GM23338 (cell line): ENCODE results near the gene WDR70.

Source experiments
- CREB1 ChIP-seq: fragments of 250-450 bp; sonication (Bioruptor Pico); IDR thresholded peaks from 2 replicates; pipeline ENCODE4 v1.5.0; 2020; ENCODE audit warnings: low read depth, mild to moderate bottlenecking, moderate library complexity
- CTCF ChIP-seq, 2 experiments: fragments of 200-600 bp in 1 of 2; sonication (generic) in 1 of 2; conservative IDR thresholded peaks; 2 replicates each; pipeline versions ENCODE4 v1.5.1 to v1.6.1; 2016 to 2017; ENCODE audit warnings: antibody characterized with exemption in 2 of 2, low read depth in 2 of 2, mild to moderate bottlenecking in 2 of 2, moderate library complexity in 1 of 2
- ETS1 ChIP-seq: IDR thresholded peaks from 2 replicates; pipeline ENCODE4 v1.6.1; 2016; ENCODE audit warnings: antibody characterized with exemption
- EZH2 ChIP-seq: fragments of 200-600 bp; sonication (generic); IDR thresholded peaks from one replicate; pipeline ENCODE4 v1.8.0; 2017; ENCODE audit warnings: antibody characterized with exemption, mild to moderate bottlenecking, low read depth; ENCODE audit not compliant: unreplicated experiment
- EZH2phosphoT487 ChIP-seq: fragments of 200-600 bp; sonication (generic); IDR thresholded peaks from one replicate; pipeline ENCODE4 v1.8.1; 2018; ENCODE audit warnings: antibody characterized with exemption; ENCODE audit not compliant: unreplicated experiment
- JUNB ChIP-seq: IDR thresholded peaks from one replicate; pipeline ENCODE4 v1.6.1; 2016; ENCODE audit warnings: antibody characterized with exemption; ENCODE audit not compliant: unreplicated experiment
- NANOG ChIP-seq: IDR thresholded peaks from 2 replicates; pipeline ENCODE4 v1.6.1; 2016; ENCODE audit warnings: antibody characterized with exemption, borderline replicate concordance
- POLR2AphosphoS5 ChIP-seq: IDR thresholded peaks from 2 replicates; pipeline ENCODE4 v1.6.1; 2016; ENCODE audit warnings: antibody characterized with exemption, low read depth
- REST ChIP-seq: IDR thresholded peaks from one replicate; pipeline ENCODE4 v1.6.1; 2018; ENCODE audit warnings: antibody characterized with exemption; ENCODE audit not compliant: unreplicated experiment
- STAT1 ChIP-seq: IDR thresholded peaks from one replicate; pipeline ENCODE4 v1.6.1; 2016; ENCODE audit warnings: antibody characterized with exemption; ENCODE audit not compliant: unreplicated experiment
- ZNF114 ChIP-seq: fragments of 250-450 bp; sonication (Bioruptor Pico); IDR thresholded peaks from 2 replicates; pipeline ENCODE4 v1.5.0; 2020; ENCODE audit warnings: mild to moderate bottlenecking, moderate library complexity
- ZNF331 ChIP-seq: fragments of 250-450 bp; sonication (Bioruptor Pico); IDR thresholded peaks from 2 replicates; pipeline ENCODE4 v1.5.0; 2020; ENCODE audit warnings: low read depth, mild to moderate bottlenecking, moderate library complexity
- ZNF462 ChIP-seq: fragments of 250-450 bp; sonication (Bioruptor Pico); IDR thresholded peaks from 2 replicates; pipeline ENCODE4 v1.5.0; 2020; ENCODE audit warnings: mild to moderate bottlenecking, moderate library complexity

GRCh38 chr5:37645707-37646106 is 266.6 kb downstream of the WDR70 start:
- no peak for TF ChIP-seq EZH2phosphoT487
- no peak for TF ChIP-seq CTCF (conservative IDR thresholded peaks at IDR 0.05; ENCODE audit: low read depth in 2 of 2)
- TF ChIP-seq EZH2: no peak
- no peak for TF ChIP-seq REST
- no peak for TF ChIP-seq POLR2AphosphoS5
- TF ChIP-seq JUNB: no peak
- no peak for TF ChIP-seq CREB1
- TF ChIP-seq ZNF331 (CRISPR knock-in tag): no peak
- no peak for TF ChIP-seq NANOG
- no peak for TF ChIP-seq ETS1
- no peak for TF ChIP-seq STAT1
- TF ChIP-seq ZNF114 (CRISPR knock-in tag): no peak
- TF ChIP-seq ZNF462 (CRISPR knock-in tag): no peak
